IMR-90 (cell line): ENCODE measurements around the gene MGAT5. TPM values are rescaled to one million over a fixed set of nuclear protein-coding genes. Genes with fewer than 3 reads are reported as not detected.

Experiments used
- ATAC-seq: fragments of 200-7000 bp; cut with Tn5 transposase; 2 replicates; pipeline ENCODE4 v1.9.1; 2020; ENCODE audit warnings: low read depth, mild to moderate bottlenecking, moderate library complexity
- BruUV-seq: library from RNA; stranded (reverse); fragments of 400-500 nt; replicated peaks from 2 replicates; lab custom pipeline; 2021; lab: Mats Ljungman, UMichigan
- CTCF ChIA-PET: fragments of 300-600 bp; formaldehyde crosslinking; extraction: SDS; loops from one replicate; lab custom pipeline; 2021; ENCODE audit warnings: antibody characterized with exemption; lab: Yijun Ruan, JAX
- POLR2A ChIA-PET: fragments of 300-600 bp; sonication (Branson Sonifier 250); formaldehyde crosslinking; loops from one replicate; lab custom pipeline; 2022; ENCODE audit warnings: antibody characterized with exemption; ENCODE audit not compliant: unreplicated experiment; lab: Charles Lee
- DNase-seq: peaks from one replicate; pipeline ENCODE4 v3.0.0; 2013
- H2AFZ ChIP-seq: replicated peaks from 2 replicates; pipeline ENCODE3; 2013; ENCODE audit warnings: low read length, mild to moderate bottlenecking; ENCODE audit not compliant: poor library complexity
- H2AK5ac ChIP-seq: 2 replicates; pipeline ENCODE4 v1.6.1; 2013; ENCODE audit warnings: low read depth, low read length, inconsistent platforms
- H2AK9ac ChIP-seq: replicated peaks from 2 replicates; pipeline ENCODE3; 2013; ENCODE audit warnings: mild to moderate bottlenecking, low read depth, low read length, moderate library complexity; ENCODE audit not compliant: poor library complexity
- H2BK120ac ChIP-seq: 2 replicates; pipeline ENCODE4 v1.6.1; 2013; ENCODE audit warnings: low read depth, low read length, inconsistent platforms
- H2BK15ac ChIP-seq: 3 replicates; pipeline ENCODE4 v1.6.1; 2013; ENCODE audit warnings: low read depth, low read length, inconsistent platforms
- H2BK20ac ChIP-seq: 2 replicates; pipeline ENCODE4 v1.6.1; 2013; ENCODE audit warnings: low read depth, mild to moderate bottlenecking, inconsistent platforms, low read length, moderate library complexity
- H2BK5ac ChIP-seq: 2 replicates; pipeline ENCODE4 v1.6.1; 2013; ENCODE audit warnings: mild to moderate bottlenecking, low read depth, low read length, inconsistent platforms; ENCODE audit not compliant: poor library complexity, severe bottlenecking
- H3K14ac ChIP-seq: replicated peaks from 2 replicates; pipeline ENCODE4 v1.6.1; 2013; ENCODE audit warnings: low read depth, low read length, inconsistent platforms
- H3K18ac ChIP-seq: 2 replicates; pipeline ENCODE4 v1.6.1; 2013; ENCODE audit warnings: low read depth, low read length, control low read depth
- H3K23ac ChIP-seq: 2 replicates; pipeline ENCODE4 v1.6.1; 2013; ENCODE audit warnings: low read depth, low read length, inconsistent platforms
- H3K27ac ChIP-seq: 2 replicates; pipeline ENCODE4 v1.5.1; 2013; ENCODE audit warnings: mild to moderate bottlenecking, control low read depth, low read length; ENCODE audit not compliant: insufficient read depth
- H3K27me3 ChIP-seq: 2 replicates; pipeline ENCODE4 v1.6.1; 2013; ENCODE audit warnings: low read length; ENCODE audit not compliant: control insufficient read depth, insufficient read depth
- H3K36me3 ChIP-seq: 2 replicates; pipeline ENCODE4 v1.6.1; 2013; ENCODE audit warnings: low read length, mixed read lengths; ENCODE audit not compliant: control insufficient read depth, insufficient read depth
- H3K4ac ChIP-seq: 2 replicates; pipeline ENCODE4 v1.6.1; 2013; ENCODE audit warnings: low read depth, low read length, inconsistent platforms
- H3K4me1 ChIP-seq: 2 replicates; pipeline ENCODE4 v1.6.1; 2013; ENCODE audit warnings: low read length, mixed read lengths; ENCODE audit not compliant: control insufficient read depth, insufficient read depth
- H3K4me2 ChIP-seq: 2 replicates; pipeline ENCODE4 v1.6.1; 2013; ENCODE audit warnings: low read depth, mild to moderate bottlenecking, control low read depth, low read length, moderate library complexity
- H3K4me3 ChIP-seq: 2 replicates; pipeline ENCODE4 v1.5.1; 2013; ENCODE audit warnings: low read depth, mild to moderate bottlenecking, control low read depth, low read length, moderate library complexity; ENCODE audit not compliant: insufficient read depth
- H3K56ac ChIP-seq: 2 replicates; pipeline ENCODE4 v1.6.1; 2013; ENCODE audit warnings: low read length, inconsistent platforms; ENCODE audit not compliant: insufficient read depth; ENCODE audit errors: extremely low read depth
- H3K79me1 ChIP-seq, 2 experiments: 2 replicates each; pipeline ENCODE4 v1.6.1; 2013; ENCODE audit warnings: low read length in 2 of 2, inconsistent platforms in 1 of 2, low read depth in 1 of 2
- H3K9ac ChIP-seq: 2 replicates; pipeline ENCODE4 v1.6.1; 2013; ENCODE audit warnings: low read depth, low read length, control low read depth
- H3K9me1 ChIP-seq: 2 replicates; pipeline ENCODE4 v1.6.1; 2013; ENCODE audit warnings: low read length, inconsistent platforms; ENCODE audit not compliant: insufficient read depth
- H3K9me3 ChIP-seq: 2 replicates; pipeline ENCODE4 v1.6.1; 2013; ENCODE audit warnings: low read length; ENCODE audit not compliant: control insufficient read depth, insufficient read depth
- H4K20me1 ChIP-seq: 2 replicates; pipeline ENCODE4 v1.6.1; 2013; ENCODE audit warnings: low read length, inconsistent platforms; ENCODE audit not compliant: insufficient read depth
- H4K5ac ChIP-seq: 2 replicates; pipeline ENCODE4 v1.6.1; 2013; ENCODE audit warnings: mild to moderate bottlenecking, low read depth, low read length, control low read depth
- H4K8ac ChIP-seq, 2 experiments: 2 replicates each; pipeline ENCODE4 v1.6.1; 2013; ENCODE audit warnings: low read depth in 2 of 2, low read length in 2 of 2, control low read depth in 1 of 2, inconsistent platforms in 1 of 2
- H4K91ac ChIP-seq: 2 replicates; pipeline ENCODE4 v1.6.1; 2013; ENCODE audit warnings: low read depth, low read length, inconsistent platforms; ENCODE audit not compliant: insufficient read depth
- BHLHE40 ChIP-seq: fragments of 150-350 bp; IDR thresholded peaks from 2 replicates; pipeline ENCODE4 v1.6.1; 2016; ENCODE audit warnings: mild to moderate bottlenecking, low read depth, low read length
- CEBPB ChIP-seq: IDR thresholded peaks from 2 replicates; pipeline ENCODE4 v1.6.1; 2012; ENCODE audit warnings: low read depth, low read length, improper control_type of control experiment
- CHD1 ChIP-seq: IDR thresholded peaks from 2 replicates; pipeline ENCODE4 v1.6.1; 2012; ENCODE audit warnings: low read depth, low read length, improper control_type of control experiment
- CTCF ChIP-seq: conservative IDR thresholded peaks from 2 replicates; pipeline ENCODE4 v1.5.1; 2012; ENCODE audit warnings: mild to moderate bottlenecking, low read depth, low read length, improper control_type of control experiment
- FOS ChIP-seq: fragments of 150-350 bp; IDR thresholded peaks from 2 replicates; pipeline ENCODE4 v1.6.1; 2016; ENCODE audit warnings: low read depth, low read length
- MAFK ChIP-seq: IDR thresholded peaks from 2 replicates; pipeline ENCODE4 v1.6.1; 2012; ENCODE audit warnings: low read depth, low read length, improper control_type of control experiment
- MAZ ChIP-seq: IDR thresholded peaks from 2 replicates; pipeline ENCODE4 v1.6.1; 2012; ENCODE audit warnings: low read depth, mild to moderate bottlenecking, low read length, improper control_type of control experiment, moderate library complexity, borderline replicate concordance
- MXI1 ChIP-seq: IDR thresholded peaks from 2 replicates; pipeline ENCODE4 v1.6.1; 2012; ENCODE audit warnings: low read depth, mild to moderate bottlenecking, low read length, moderate library complexity, borderline replicate concordance
- POLR2A ChIP-seq: IDR thresholded peaks from 2 replicates; pipeline ENCODE4 v1.6.1; 2012; ENCODE audit warnings: mild to moderate bottlenecking, low read depth, low read length
- RAD21 ChIP-seq: IDR thresholded peaks from 2 replicates; pipeline ENCODE4 v1.6.1; 2012; ENCODE audit warnings: low read length, improper control_type of control experiment
- RCOR1 ChIP-seq: IDR thresholded peaks from 2 replicates; pipeline ENCODE4 v1.6.1; 2012; ENCODE audit warnings: mild to moderate bottlenecking, low read length, improper control_type of control experiment; ENCODE audit not compliant: insufficient replicate concordance
- SMC3 ChIP-seq: fragments of 150-350 bp; IDR thresholded peaks from 2 replicates; pipeline ENCODE4 v1.6.1; 2016; ENCODE audit warnings: low read depth, mild to moderate bottlenecking, antibody characterized with exemption, low read length, moderate library complexity
- WGBS, 2 experiments: methylation state at CpG; one replicate each; pipeline versions ENCODE4 v1.1.5 to v1.1.7; 2013; ENCODE audit warnings: missing lambda C conversion rate in 2 of 2; ENCODE audit not compliant: insufficient read length in 1 of 2; ENCODE audit errors: extremely low coverage in 2 of 2; 5-methylcytosine and 5-hydroxymethylcytosine counted together
- dilution Hi-C: fragments of 300-500 bp; cut with HindIII; formaldehyde crosslinking; loops from one replicate; pipeline ENCODE4 v1.14.3; 2018; ENCODE audit warnings: low sequenced_read_pairs; ENCODE audit not compliant: unreplicated experiment
- in situ Hi-C: fragments of 300-500 bp; cut with MboI; formaldehyde crosslinking; loops from 3 replicates; pipeline ENCODE4 v1.14.3; 2019; ENCODE audit warnings: low sequenced_read_pairs, inconsistent platforms, mixed read lengths
- intact Hi-C: fragments of 100-400 bp; cut with micrococcal nuclease; formaldehyde crosslinking; loops from 2 replicates; pipeline ENCODE4 v1.10.0; 2022
- polyA plus RNA-seq, 3 experiments: library from polyadenylated mRNA; depleted of rRNA; stranded (reverse); fragments of >200 nt; gene quantifications; 2 replicates each; pipeline ENCODE4 v1.2.3, GENCODE V29; 2012; ENCODE audit warnings: low replicate concordance in 1 of 3
- total RNA-seq: library from RNA; depleted of rRNA; stranded (reverse); fragments of >200 nt; gene quantifications from 2 replicates; pipeline ENCODE4 v1.2.3, GENCODE V29; 2012
- TF ChIP-seq, protein P1 (sequence below): fragments of 150-350 bp; IDR thresholded peaks from 2 replicates; pipeline ENCODE4 v1.6.1; 2016; ENCODE audit warnings: low read depth, mild to moderate bottlenecking, low read length, moderate library complexity, borderline replicate concordance

MGAT5 gene
- total and polyA plus RNA-seq, 2 of the 4 experiments (the other 2 are of a cell fraction) = 22.9 to 59.9 TPM

GRCh38 chr2:134226601-134227000, 27.3 kb upstream of the MGAT5 start:
- H3K18ac ChIP-seq = no peak overlapping the region
- H4K20me1 ChIP-seq = peaks cover 17% of the 10 kb centered on the region; the same call in 1 of the 2 replicates
- H3K4me2 ChIP-seq = no peak overlapping the region
- ATAC-seq (no peak), DNase-seq (no peak)
- H3K23ac ChIP-seq = no peak overlapping the region
- H3K9me1 ChIP-seq = peaks cover 5% of the 10 kb centered on the region
- no peak overlapping the region for H4K91ac ChIP-seq
- H3K27ac ChIP-seq = no peak overlapping the region
- H3K4me1 ChIP-seq = peaks cover 11% of the 10 kb centered on the region
- ChIA-PET CTCF (no interaction called here), POLR2A (no interaction called here)
- H2AK9ac ChIP-seq = no peak overlapping the region
- no peak overlapping the region for H3K56ac ChIP-seq
- in situ Hi-C loops (loop anchor here (25.0 kb wide), 1 partner anchor 339 kb away; no protein-coding TSS in a partner anchor), intact Hi-C loops (no loop called here), dilution Hi-C loops (no loop called here)
- no CpG with 5 or more reads among the region's 4 CpGs for WGBS, 2 experiments
- H2BK5ac ChIP-seq = no peak overlapping the region
- no TSS peak for BruUV-seq
- H3K4me3 ChIP-seq = no peak overlapping the region
- no peak overlapping the region for H2BK20ac ChIP-seq
- peaks cover 6% of the 10 kb centered on the region for H3K9me3 ChIP-seq
- H4K5ac ChIP-seq = no peak overlapping the region
- no peak overlapping the region for H2BK120ac ChIP-seq
- H3K27me3 ChIP-seq = no peaks in the 10 kb centered on the region
- H3K4ac ChIP-seq = no peak overlapping the region
- no peak overlapping the region for H3K14ac ChIP-seq
- no peak overlapping the region for H2BK15ac ChIP-seq
- TF ChIP-seq SMC3 (no peak), RAD21 (no peak), RCOR1 (no peak), POLR2A (no peak), FOS (no peak), MAZ (no peak), MAFK (no peak), CTCF (no peak), CEBPB (no peak), BHLHE40 (no peak), MXI1 (no peak), CHD1 (no peak)
- TF ChIP-seq, protein P1, sequence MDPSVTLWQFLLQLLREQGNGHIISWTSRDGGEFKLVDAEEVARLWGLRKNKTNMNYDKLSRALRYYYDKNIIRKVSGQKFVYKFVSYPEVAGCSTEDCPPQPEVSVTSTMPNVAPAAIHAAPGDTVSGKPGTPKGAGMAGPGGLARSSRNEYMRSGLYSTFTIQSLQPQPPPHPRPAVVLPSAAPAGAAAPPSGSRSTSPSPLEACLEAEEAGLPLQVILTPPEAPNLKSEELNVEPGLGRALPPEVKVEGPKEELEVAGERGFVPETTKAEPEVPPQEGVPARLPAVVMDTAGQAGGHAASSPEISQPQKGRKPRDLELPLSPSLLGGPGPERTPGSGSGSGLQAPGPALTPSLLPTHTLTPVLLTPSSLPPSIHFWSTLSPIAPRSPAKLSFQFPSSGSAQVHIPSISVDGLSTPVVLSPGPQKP = no peak
- H4K8ac ChIP-seq = no peak overlapping the region
- no peak overlapping the region for H2AFZ ChIP-seq
- peaks cover 18 to 54% of the 10 kb centered on the region in 2 experiments for H3K79me1 ChIP-seq
- H2AK5ac ChIP-seq = no peak overlapping the region
- no peak overlapping the region for H3K9ac ChIP-seq
- H3K36me3 ChIP-seq = no peaks in the 10 kb centered on the region
